Thoracic aorta (tissue), 2 donors: ENCODE data around the gene DLG5. TPM values are rescaled to one million over a fixed set of nuclear protein-coding genes. Genes with fewer than 3 reads are reported as not detected.

Experiments
- ATAC-seq: fragments of 150-250 bp; one replicate; pipeline ENCODE4 v1.8.0; 2017; ENCODE audit warnings: low read depth; ENCODE audit not compliant: insufficient number of reproducible peaks, low FRiP score
- DNase-seq: peaks from one replicate; pipeline ENCODE4 v3.0.0-alpha.2; 2020; ENCODE audit warnings: low spot score
- H3K27ac ChIP-seq, 2 donors: fragments of 200-600 bp; sonication (generic); 1 replicate in 1 of 2; 2 replicates in 1 of 2; pipeline ENCODE4 v1.5.1; 2016; ENCODE audit warnings: mild to moderate bottlenecking in 2 of 2, moderate library complexity in 2 of 2
- H3K27me3 ChIP-seq: fragments of 200-600 bp; sonication (generic); replicated peaks from 2 replicates; pipeline ENCODE4 v1.6.0; 2016; ENCODE audit warnings: mild to moderate bottlenecking; ENCODE audit not compliant: insufficient read depth
- H3K36me3 ChIP-seq: fragments of 200-600 bp; sonication (generic); one replicate; pipeline ENCODE4 v1.5.1; 2016
- H3K4me1 ChIP-seq, 2 donors: fragments of 200-600 bp; sonication (generic); 1 replicate in 1 of 2; 2 replicates in 1 of 2; pipeline versions ENCODE4 v1.5.1 to v1.6.0; 2016; ENCODE audit warnings: low read depth in 2 of 2, mild to moderate bottlenecking in 1 of 2; ENCODE audit not compliant: control insufficient read depth in 1 of 2
- H3K4me3 ChIP-seq: fragments of 200-600 bp; sonication (generic); 2 replicates; pipeline ENCODE4 v1.5.1; 2016; ENCODE audit warnings: mild to moderate bottlenecking
- H3K9me3 ChIP-seq: fragments of 200-600 bp; sonication (generic); 2 replicates; pipeline ENCODE4 v1.5.1; 2016
- CTCF ChIP-seq: fragments of 200-600 bp; sonication (generic); IDR thresholded peaks from one replicate; pipeline ENCODE4 v1.5.1; 2019; ENCODE audit warnings: antibody characterized with exemption
- total RNA-seq, 2 donors: library from RNA; depleted of rRNA; stranded (reverse); fragments of >200 nt; gene quantifications; one replicate each; pipeline versions ENCODE4 v1.1.0 to v1.2.3, GENCODE V29; 2016

The DLG5 gene
- total RNA-seq, 2 donors from 2014 or later: 36.4 to 79.6 TPM

- Histone ChIP-seq H3K4me1 (peaks cover 23 to 48% of the 10 kb centered on the region in 2 donors), H3K4me3 (no peak overlapping the region), H3K36me3 (no peaks in the 10 kb centered on the region), H3K27ac (no peak overlapping the region), H3K27me3 (no peaks in the 10 kb centered on the region), H3K9me3 (no peaks in the 10 kb centered on the region)
- no peak for TF ChIP-seq CTCF
- no peak for ATAC-seq
- no peak for DNase-seq
These were observed 28.1 kb downstream of the DLG5 start for GRCh38 chr10:77898323-77899079.

DNA sequence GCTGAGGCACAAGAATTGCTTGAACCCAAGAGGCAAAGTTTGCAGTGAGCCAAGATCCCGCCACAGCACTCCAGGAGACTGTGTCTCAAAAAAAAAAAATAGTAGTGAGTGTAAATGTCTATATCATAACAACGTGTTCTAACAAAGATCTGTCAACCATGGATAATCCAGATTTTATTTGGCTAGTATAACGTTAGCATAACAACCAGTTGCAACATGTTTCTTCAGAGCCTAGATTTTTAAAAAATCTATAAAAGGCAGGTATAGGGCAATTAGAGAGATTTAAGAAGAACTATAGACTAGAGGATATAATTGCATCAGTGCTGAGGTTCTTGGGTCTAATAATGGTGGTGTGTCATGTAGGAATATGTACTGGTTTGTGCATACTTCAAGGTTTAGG is 30.5 kb downstream of the DLG5 start:
- peaks cover 29 to 52% of the 10 kb centered on the region in 2 donors for H3K4me1 ChIP-seq
- no peak overlapping the region for H3K4me3 ChIP-seq
- TF ChIP-seq CTCF: no peak
- DNase-seq (no peak), ATAC-seq (no peak)
- no peak overlapping the region for H3K27ac ChIP-seq
- no peaks in the 10 kb centered on the region for H3K36me3 ChIP-seq
- no peaks in the 10 kb centered on the region for H3K27me3 ChIP-seq
- H3K9me3 ChIP-seq: no peaks in the 10 kb centered on the region

- no peak overlapping the region for H3K27ac ChIP-seq
- DNase-seq (no peak), ATAC-seq (no peak)
- no peak overlapping the region for H3K4me3 ChIP-seq
- H3K4me1 ChIP-seq: peaks cover 17 to 47% of the 10 kb centered on the region in 2 donors
- no peaks in the 10 kb centered on the region for H3K27me3 ChIP-seq
- no peaks in the 10 kb centered on the region for H3K9me3 ChIP-seq
- H3K36me3 ChIP-seq: no peaks in the 10 kb centered on the region
- TF ChIP-seq CTCF: no peak
These were observed 32.5 kb downstream of the DLG5 start for GRCh38 chr10:77894058-77894457.

- Histone ChIP-seq H3K4me1 (peaks cover 13 to 47% of the 10 kb centered on the region in 2 donors), H3K27ac (no peak overlapping the region), H3K36me3 (no peaks in the 10 kb centered on the region), H3K4me3 (no peak overlapping the region), H3K9me3 (no peaks in the 10 kb centered on the region), H3K27me3 (no peaks in the 10 kb centered on the region)
- TF ChIP-seq CTCF: no peak
- DNase-seq (no peak), ATAC-seq (no peak)
These were observed 33.2 kb downstream of the DLG5 start for GRCh38 chr10:77893386-77893785.

DNA sequence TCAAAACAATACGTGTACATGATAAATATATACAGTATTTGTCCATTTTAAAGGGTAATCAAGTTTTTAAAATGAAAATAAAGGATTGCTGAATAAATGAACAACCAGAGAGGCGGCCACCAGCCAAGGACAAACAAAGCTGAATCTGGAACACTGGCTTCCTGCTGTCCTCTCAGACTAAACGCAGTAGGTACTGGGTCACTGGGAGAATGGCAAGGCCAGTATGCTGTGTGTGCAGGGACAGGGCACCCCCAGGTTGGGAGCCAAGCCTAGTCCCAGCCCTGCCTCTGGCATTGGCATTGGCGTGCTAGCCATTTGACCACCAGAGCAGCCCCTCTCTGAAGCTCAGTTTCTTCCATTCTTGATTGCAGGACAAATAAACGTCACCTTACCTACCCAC is 33.8 kb downstream of the DLG5 start:
- ATAC-seq (no peak), DNase-seq (no peak)
- Histone ChIP-seq H3K27ac (no peak overlapping the region), H3K27me3 (no peaks in the 10 kb centered on the region), H3K36me3 (no peaks in the 10 kb centered on the region), H3K4me3 (no peak overlapping the region), H3K9me3 (no peaks in the 10 kb centered on the region), H3K4me1 (peaks cover 10 to 47% of the 10 kb centered on the region in 2 donors)
- TF ChIP-seq CTCF: no peak
